ENCODE results near the gene ZIC5. TPM values are rescaled to one million over a fixed set of nuclear protein-coding genes. Genes with fewer than 3 reads are reported as not detected.

The ZIC5 gene
- total RNA-seq, 1 donor from 2014 or later, result not detected

DNA sequence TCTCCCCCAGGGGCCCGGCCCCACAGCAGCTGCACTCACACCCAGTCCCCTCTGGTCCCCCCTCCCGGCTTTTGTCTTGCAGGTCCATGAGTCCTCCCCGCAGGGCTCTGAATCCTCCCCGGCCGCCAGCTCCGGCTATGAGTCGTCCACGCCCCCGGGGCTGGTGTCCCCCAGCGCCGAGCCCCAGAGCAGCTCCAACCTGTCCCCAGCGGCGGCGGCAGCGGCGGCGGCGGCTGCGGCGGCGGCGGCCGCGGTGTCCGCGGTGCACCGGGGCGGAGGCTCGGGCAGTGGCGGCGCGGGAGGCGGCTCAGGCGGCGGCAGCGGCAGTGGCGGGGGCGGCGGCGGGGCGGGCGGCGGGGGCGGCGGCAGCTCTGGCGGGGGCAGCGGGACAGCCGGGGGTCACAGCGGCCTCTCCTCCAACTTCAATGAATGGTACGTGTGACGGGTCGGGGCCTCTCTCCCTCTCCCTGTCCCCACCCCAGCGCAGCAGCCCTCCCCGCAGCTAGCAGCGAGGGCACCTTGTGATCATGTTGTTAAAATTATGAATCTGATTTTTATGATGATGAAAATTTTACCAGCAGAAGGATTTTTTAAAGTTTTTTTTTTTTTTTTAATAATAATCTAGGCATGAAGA lies 13.8 kb upstream of the ZIC5 start:
- Histone ChIP-seq H3K4me3 (no peak overlapping the region), H3K9me3 (no peaks in the 10 kb centered on the region), H3K36me3 (no peaks in the 10 kb centered on the region), H3K27ac (no peak overlapping the region), H3K4me1 (peaks cover 7% of the 10 kb centered on the region), H3K27me3 (peaks cover 97% of the 10 kb centered on the region)
- TF ChIP-seq, protein P1, sequence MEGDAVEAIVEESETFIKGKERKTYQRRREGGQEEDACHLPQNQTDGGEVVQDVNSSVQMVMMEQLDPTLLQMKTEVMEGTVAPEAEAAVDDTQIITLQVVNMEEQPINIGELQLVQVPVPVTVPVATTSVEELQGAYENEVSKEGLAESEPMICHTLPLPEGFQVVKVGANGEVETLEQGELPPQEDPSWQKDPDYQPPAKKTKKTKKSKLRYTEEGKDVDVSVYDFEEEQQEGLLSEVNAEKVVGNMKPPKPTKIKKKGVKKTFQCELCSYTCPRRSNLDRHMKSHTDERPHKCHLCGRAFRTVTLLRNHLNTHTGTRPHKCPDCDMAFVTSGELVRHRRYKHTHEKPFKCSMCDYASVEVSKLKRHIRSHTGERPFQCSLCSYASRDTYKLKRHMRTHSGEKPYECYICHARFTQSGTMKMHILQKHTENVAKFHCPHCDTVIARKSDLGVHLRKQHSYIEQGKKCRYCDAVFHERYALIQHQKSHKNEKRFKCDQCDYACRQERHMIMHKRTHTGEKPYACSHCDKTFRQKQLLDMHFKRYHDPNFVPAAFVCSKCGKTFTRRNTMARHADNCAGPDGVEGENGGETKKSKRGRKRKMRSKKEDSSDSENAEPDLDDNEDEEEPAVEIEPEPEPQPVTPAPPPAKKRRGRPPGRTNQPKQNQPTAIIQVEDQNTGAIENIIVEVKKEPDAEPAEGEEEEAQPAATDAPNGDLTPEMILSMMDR (IDR thresholded peaks at IDR 0.05), result no peak
- intact Hi-C loops (cut with DNase I), result no loop called here
- ATAC-seq, result no peak
- DNase-seq, result no peak

DNA sequence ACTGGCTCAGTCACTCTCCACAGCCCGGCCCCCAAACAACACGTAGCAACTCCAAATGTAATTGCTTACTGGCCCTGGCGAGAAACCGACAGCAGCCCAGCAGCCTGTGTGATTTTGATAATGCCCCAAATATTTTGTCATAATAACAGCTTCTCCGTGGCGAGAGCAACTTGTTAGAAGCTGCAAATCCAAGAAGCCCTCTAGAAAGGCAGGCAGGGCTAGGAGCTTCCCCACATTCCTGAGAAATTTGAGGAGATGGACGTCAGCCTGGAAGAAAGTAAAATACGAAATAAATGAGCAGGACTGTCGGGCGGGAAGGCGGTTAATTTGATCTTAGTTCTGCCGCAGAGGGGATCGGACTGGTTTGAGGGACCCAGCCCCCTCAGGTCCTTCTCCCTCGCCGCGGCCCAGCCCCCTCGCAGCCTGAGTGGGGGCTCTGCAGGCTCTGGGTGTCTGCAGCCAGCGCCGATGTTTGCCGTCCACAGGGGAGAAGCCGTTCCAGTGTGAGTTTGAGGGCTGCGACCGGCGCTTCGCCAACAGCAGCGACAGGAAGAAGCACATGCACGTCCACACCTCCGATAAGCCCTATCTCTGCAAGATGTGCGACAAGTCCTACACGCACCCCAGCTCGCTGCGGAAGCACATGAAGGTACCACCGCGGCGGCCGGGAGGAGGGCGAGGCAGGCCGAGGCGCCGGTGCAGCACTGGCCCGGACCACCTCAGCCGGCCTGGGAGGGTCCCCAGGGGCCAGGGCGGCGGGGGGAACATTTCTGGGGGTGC lies 13.1 kb upstream of the ZIC5 start:
- no peak for DNase-seq

DNA sequence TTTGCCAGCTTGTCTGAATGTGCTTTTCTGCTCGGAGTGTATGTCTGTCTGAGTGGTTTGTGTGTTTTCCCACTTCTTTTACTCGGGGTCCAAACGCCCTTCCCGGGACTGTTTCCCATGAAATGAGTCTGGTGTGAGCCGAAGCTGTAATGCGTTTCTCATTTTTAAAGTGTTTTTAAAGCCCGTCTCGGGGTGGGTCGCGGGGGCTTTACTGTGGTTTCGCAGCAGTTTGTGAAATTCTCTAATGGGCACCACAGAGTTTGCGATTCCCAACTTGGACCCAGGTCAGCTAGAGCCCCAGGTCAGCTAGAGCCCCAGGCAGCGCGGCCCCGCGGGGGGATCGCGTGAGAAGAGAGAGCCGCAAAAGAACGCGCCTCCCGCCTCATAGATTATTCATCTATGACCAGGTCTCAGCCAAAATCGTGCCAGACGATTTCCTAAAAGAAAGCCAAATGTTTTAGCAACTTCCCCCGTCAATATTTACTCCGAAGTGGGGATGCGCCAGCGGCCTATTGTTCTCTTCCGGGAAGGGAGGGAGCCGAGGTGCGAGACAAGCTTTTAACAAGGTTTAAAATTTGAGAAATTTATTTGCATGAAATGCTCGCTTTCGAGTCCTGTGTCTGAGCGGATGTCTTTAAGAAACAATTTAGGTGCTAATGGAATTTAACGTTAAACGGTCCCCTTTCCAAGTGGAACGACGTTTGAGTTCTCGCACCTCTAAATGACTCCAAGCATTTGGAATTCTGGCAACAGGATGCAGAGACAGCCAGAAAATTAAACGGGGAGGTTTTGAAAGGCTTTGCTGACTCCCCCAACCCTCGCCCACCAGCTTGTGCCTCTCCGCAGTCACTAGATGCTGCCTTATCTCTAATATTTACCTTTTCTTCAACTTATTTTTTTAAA lies 12.2 kb upstream of the ZIC5 start:
- no peaks in the 10 kb centered on the region for H3K9me3 ChIP-seq
- TF ChIP-seq, protein P1 (IDR thresholded peaks at IDR 0.05), result no peak
- peaks cover 18% of the 10 kb centered on the region for H3K4me1 ChIP-seq
- H3K36me3 ChIP-seq, result no peaks in the 10 kb centered on the region
- ATAC-seq (no peak), DNase-seq (no peak)
- intact Hi-C loops (cut with DNase I), result no loop called here
- H3K4me3 ChIP-seq, result no peak overlapping the region
- peaks cover 97% of the 10 kb centered on the region for H3K27me3 ChIP-seq
- no peak overlapping the region for H3K27ac ChIP-seq

More for the DNA sequence above, 13.1 kb upstream of the ZIC5 start:
- H3K9me3 ChIP-seq, result no peaks in the 10 kb centered on the region
- peaks cover 13% of the 10 kb centered on the region for H3K4me1 ChIP-seq
- intact Hi-C loops (cut with DNase I), result no loop called here
- H3K27me3 ChIP-seq, result peaks cover 97% of the 10 kb centered on the region
- H3K27ac ChIP-seq, result no peak overlapping the region
- H3K4me3 ChIP-seq, result no peak overlapping the region
- no peak for ATAC-seq
- H3K36me3 ChIP-seq, result no peaks in the 10 kb centered on the region
- TF ChIP-seq, protein P1 (IDR thresholded peaks at IDR 0.05), result no peak

DNA sequence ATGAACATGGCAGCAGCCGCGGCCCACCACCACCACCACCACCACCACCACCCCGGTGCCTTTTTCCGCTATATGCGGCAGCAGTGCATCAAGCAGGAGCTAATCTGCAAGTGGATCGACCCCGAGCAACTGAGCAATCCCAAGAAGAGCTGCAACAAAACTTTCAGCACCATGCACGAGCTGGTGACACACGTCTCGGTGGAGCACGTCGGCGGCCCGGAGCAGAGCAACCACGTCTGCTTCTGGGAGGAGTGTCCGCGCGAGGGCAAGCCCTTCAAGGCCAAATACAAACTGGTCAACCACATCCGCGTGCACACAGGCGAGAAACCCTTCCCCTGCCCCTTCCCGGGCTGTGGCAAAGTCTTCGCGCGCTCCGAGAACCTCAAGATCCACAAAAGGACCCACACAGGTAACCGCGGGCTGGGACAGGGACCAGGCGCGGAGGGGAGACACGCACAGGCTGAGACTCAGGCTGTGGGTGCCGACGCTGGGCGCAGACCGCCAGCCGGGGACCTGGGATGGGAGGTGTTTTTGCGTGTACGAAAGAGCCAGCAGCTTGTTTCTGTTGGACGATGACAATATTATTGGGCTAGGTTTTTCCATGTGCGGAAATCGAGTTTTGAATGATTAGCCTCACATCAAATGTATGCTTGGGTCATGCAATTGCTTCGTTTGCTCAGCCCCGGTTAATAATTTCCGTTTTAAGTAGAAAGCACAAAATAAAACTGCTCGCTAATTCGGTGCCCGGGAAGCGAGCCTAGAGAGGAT lies 11.3 kb upstream of the ZIC5 start:
- DNase-seq, result no peak
- no peak overlapping the region for H3K27ac ChIP-seq
- TF ChIP-seq, protein P1 (IDR thresholded peaks at IDR 0.05), result no peak
- ATAC-seq, result no peak
- no peaks in the 10 kb centered on the region for H3K9me3 ChIP-seq
- intact Hi-C loops (cut with DNase I), result no loop called here
- no peak overlapping the region for H3K4me3 ChIP-seq
- peaks cover 18% of the 10 kb centered on the region for H3K4me1 ChIP-seq
- H3K27me3 ChIP-seq, result peaks cover 97% of the 10 kb centered on the region
- H3K36me3 ChIP-seq, result no peaks in the 10 kb centered on the region

Measured in upper lobe of right lung (tissue), 1 donor.